OCI-M1 (cell line): ENCODE data around the gene MUC2.

ENCODE experiments used
- DNase-seq: peaks from one replicate; lab custom pipeline; 2025; lab: John Stamatoyannopoulos, UW

MUC2 gene

GRCh38 chr11:1121813-1122663 lies 47.4 kb downstream of the MUC2 start:
- no peak for DNase-seq

- no peak for DNase-seq
These were observed 48.0 kb downstream of the MUC2 start for GRCh38 chr11:1122664-1123002.

GRCh38 chr11:1123970-1124369 lies 49.3 kb downstream of the MUC2 start:
- DNase-seq, result no peak
